ENCODE data around the gene SPRR2G.

- TF ChIP-seq POLR2AphosphoS5 (IDR thresholded peaks at IDR 0.05), result no peak
- TF ChIP-seq CTCF (IDR thresholded peaks at IDR 0.05), result no peak
- no peak for TF ChIP-seq POLR2A (IDR thresholded peaks at IDR 0.05)
- no peak for TF ChIP-seq EP300 (IDR thresholded peaks at IDR 0.05)
These were observed 17.4 kb downstream of the SPRR2G start for GRCh38 chr1:153133267-153133666.

Measured in upper lobe of left lung (tissue), 4 donors.